ENCODE measurements around the gene UXT. TPM values are rescaled to one million over a fixed set of nuclear protein-coding genes. Genes with fewer than 3 reads are reported as not detected.

UXT gene
- total and polyA plus RNA-seq, 2 of the 13 experiments (the other 11 are each of a cell fraction or from before 2014, with no cell fraction given) = 107 to 123 TPM

- TF ChIP-seq ZNF280B (CRISPR knock-in tag; IDR thresholded peaks at IDR 0.05; ENCODE audit: borderline replicate concordance) (no peak), ZSCAN12 (CRISPR knock-in tag; IDR thresholded peaks at IDR 0.05) (no peak), ZNF296 (CRISPR knock-in tag; conservative IDR thresholded peaks at IDR 0.05) (no peak), TBX2 (CRISPR knock-in tag; IDR thresholded peaks at IDR 0.05; ENCODE audit: borderline replicate concordance) (no peak; the same call in 1 of the 2 replicates), SNAPC4 (CRISPR knock-in tag; IDR thresholded peaks at IDR 0.05) (no peak), HDAC2 (CRISPR knock-in tag; IDR thresholded peaks at IDR 0.05) (no peak), ZSCAN5A (CRISPR knock-in tag; IDR thresholded peaks at IDR 0.05; ENCODE audit: borderline replicate concordance) (no peak), ZFP37 (CRISPR knock-in tag; IDR thresholded peaks at IDR 0.05; ENCODE audit: borderline replicate concordance) (no peak), ZBTB14 (CRISPR knock-in tag; IDR thresholded peaks at IDR 0.05) (peak; percentile 86), ATF1 (CRISPR knock-in tag; IDR thresholded peaks at IDR 0.05) (no peak), ZNF766 (CRISPR knock-in tag; IDR thresholded peaks at IDR 0.05; ENCODE audit: borderline replicate concordance) (0 out of 2 replicates have a peak, but pooled peaks have one; percentile 60), ZBTB44 (CRISPR knock-in tag; IDR thresholded peaks at IDR 0.05) (0 out of 2 replicates have a peak, but pooled peaks have one; percentile 73), HNRNPH1 (optimal IDR thresholded peaks at IDR 0.05; ENCODE audit: low read depth, low read length) (no peak), ZNF670 (CRISPR knock-in tag; IDR thresholded peaks at IDR 0.05; ENCODE audit: borderline replicate concordance) (no peak), ZNF329 (CRISPR knock-in tag; IDR thresholded peaks at IDR 0.05; ENCODE audit: low read depth) (no peak), ZNF788 (CRISPR knock-in tag; IDR thresholded peaks at IDR 0.05; ENCODE audit: borderline replicate concordance) (no peak), ZNF24 (IDR thresholded peaks at IDR 0.05) (no peak)
Measured at GRCh38 chrX:47619486-47620302, 39.3 kb downstream of the UXT start, which contains the start of gene SYN1 (continued).
